WTC11 (cell line): ENCODE results near the gene DNAL4. TPM values are rescaled to one million over a fixed set of nuclear protein-coding genes. Genes with fewer than 3 reads are reported as not detected.

Experiments used
- ATAC-seq: fragments of 200-7000 bp; cut with Tn5 transposase; 2 replicates; pipeline ENCODE4 v1.10.0; 2021; ENCODE audit warnings: mild to moderate bottlenecking, moderate library complexity
- CTCF ChIA-PET: fragments of 300-600 bp; sonication (Branson Sonifier 250); formaldehyde crosslinking; loops from one replicate; lab custom pipeline; 2021; ENCODE audit warnings: antibody characterized with exemption; lab: Charles Lee
- POLR2A ChIA-PET: fragments of 350-600 bp; sonication (Branson Sonifier 250); formaldehyde crosslinking; loops from one replicate; lab custom pipeline; 2021; ENCODE audit warnings: antibody characterized with exemption; lab: Charles Lee
- DNase-seq: peaks from one replicate; pipeline ENCODE4 v3.0.0; 2021; ENCODE audit warnings: low spot score
- H3K27ac Mint-ChIP-seq: 2 replicates; pipeline ENCODE4 v1.8.0; 2021; ENCODE audit warnings: mixed read lengths
- H3K27me3 Mint-ChIP-seq: 2 replicates; pipeline ENCODE4 v1.8.0; 2021; ENCODE audit warnings: low read depth, mild to moderate bottlenecking, moderate library complexity, mixed read lengths
- H3K36me3 Mint-ChIP-seq: 2 replicates; pipeline ENCODE4 v1.8.0; 2021; ENCODE audit warnings: mixed read lengths
- H3K4me1 Mint-ChIP-seq: 2 replicates; pipeline ENCODE4 v1.8.0; 2022; ENCODE audit warnings: mixed read lengths
- H3K4me3 Mint-ChIP-seq: 2 replicates; pipeline ENCODE4 v1.8.0; 2021; ENCODE audit warnings: mild to moderate bottlenecking, moderate library complexity, mixed read lengths
- H3K9me3 Mint-ChIP-seq: 2 replicates; pipeline ENCODE4 v1.8.0; 2021; ENCODE audit warnings: mixed read lengths
- AR ChIP-seq: fragments of 250-450 bp; sonication (Bioruptor Pico); IDR thresholded peaks from 2 replicates; pipeline ENCODE4 v1.9.0; 2021; ENCODE audit warnings: mild to moderate bottlenecking
- ATF3 ChIP-seq: sonication (generic); formaldehyde crosslinking; conservative IDR thresholded peaks from 2 replicates; pipeline ENCODE4 v1.8.1; 2022; ENCODE audit warnings: mild to moderate bottlenecking, missing genetic modification reagents
- ATF6 ChIP-seq: sonication (generic); formaldehyde crosslinking; IDR thresholded peaks from 2 replicates; pipeline ENCODE4 v1.8.1; 2023; ENCODE audit warnings: mild to moderate bottlenecking, missing genetic modification reagents
- CREB1 ChIP-seq: sonication (generic); formaldehyde crosslinking; IDR thresholded peaks from 2 replicates; pipeline ENCODE4 v1.8.0; 2023; ENCODE audit warnings: mild to moderate bottlenecking, missing genetic modification reagents
- CTCF ChIP-seq: fragments of 200-600 bp; IDR thresholded peaks from 2 replicates; pipeline ENCODE4 v1.8.0; 2022; ENCODE audit warnings: antibody characterized with exemption
- E2F5 ChIP-seq: sonication (generic); formaldehyde crosslinking; IDR thresholded peaks from 2 replicates; pipeline ENCODE4 v1.8.1; 2022; ENCODE audit warnings: mild to moderate bottlenecking, moderate library complexity, missing genetic modification reagents
- ETV6 ChIP-seq: sonication (generic); formaldehyde crosslinking; IDR thresholded peaks from 2 replicates; pipeline ENCODE4 v1.8.1; 2022; ENCODE audit warnings: mild to moderate bottlenecking, missing genetic modification reagents
- GRHL2 ChIP-seq: fragments of 250-450 bp; sonication (Bioruptor Pico); IDR thresholded peaks from 2 replicates; pipeline ENCODE4 v1.8.0; 2022; ENCODE audit warnings: mild to moderate bottlenecking, moderate library complexity; ENCODE audit not compliant: insufficient replicate concordance, severe bottlenecking
- IRF2 ChIP-seq: sonication (generic); formaldehyde crosslinking; IDR thresholded peaks from 2 replicates; pipeline ENCODE4 v1.8.0; 2022; ENCODE audit warnings: low read depth, missing genetic modification reagents, borderline replicate concordance
- JAZF1 ChIP-seq: fragments of 250-450 bp; sonication (Bioruptor Pico); IDR thresholded peaks from 2 replicates; pipeline ENCODE4 v1.9.0; 2021; ENCODE audit warnings: moderate library complexity, mild to moderate bottlenecking, inconsistent platforms
- MLX ChIP-seq: sonication (generic); formaldehyde crosslinking; IDR thresholded peaks from 2 replicates; pipeline ENCODE4 v1.8.1; 2023; ENCODE audit warnings: mild to moderate bottlenecking, missing genetic modification reagents, moderate library complexity
- NFATC4 ChIP-seq: fragments of 250-450 bp; sonication (Bioruptor Pico); IDR thresholded peaks from 2 replicates; pipeline ENCODE4 v1.9.0; 2021; ENCODE audit warnings: mild to moderate bottlenecking
- PRDM15 ChIP-seq: sonication (generic); formaldehyde crosslinking; IDR thresholded peaks from 2 replicates; pipeline ENCODE4 v1.8.0; 2022; ENCODE audit warnings: missing genetic modification reagents
- ZBTB21 ChIP-seq: sonication (generic); formaldehyde crosslinking; IDR thresholded peaks from 2 replicates; pipeline ENCODE4 v1.8.1; 2023; ENCODE audit warnings: mild to moderate bottlenecking, missing genetic modification reagents, borderline replicate concordance
- ZNF425 ChIP-seq: fragments of 250-450 bp; sonication (Bioruptor Pico); conservative IDR thresholded peaks from 2 replicates; pipeline ENCODE4 v1.9.0; 2021; ENCODE audit warnings: mild to moderate bottlenecking
- ZNF512 ChIP-seq: sonication (generic); formaldehyde crosslinking; IDR thresholded peaks from 2 replicates; pipeline ENCODE4 v1.8.1; 2022; ENCODE audit warnings: missing genetic modification reagents, borderline replicate concordance
- total RNA-seq: library from RNA; stranded (reverse); gene quantifications from 3 replicates; pipeline ENCODE4 v1.2.3, GENCODE V29; 2021

Gene DNAL4
- total RNA-seq, 1 experiment from 2014 or later = 11.8 TPM

- no peaks in the 10 kb centered on the region for H3K9me3 Mint-ChIP-seq
- H3K4me3 Mint-ChIP-seq = peak overlapping the region; percentile 88
- TF ChIP-seq ZNF512 (CRISPR knock-in tag) (no peak), E2F5 (CRISPR knock-in tag) (no peak), NFATC4 (no peak), GRHL2 (CRISPR knock-in tag) (no peak), AR (CRISPR knock-in tag) (no peak), CTCF (no peak), ZBTB21 (CRISPR knock-in tag) (no peak), IRF2 (CRISPR knock-in tag) (no peak), ETV6 (CRISPR knock-in tag) (no peak), ATF3 (CRISPR knock-in tag) (no peak), JAZF1 (CRISPR knock-in tag) (no peak), MLX (CRISPR knock-in tag) (no peak), ZNF425 (CRISPR knock-in tag) (no peak), ATF6 (no peak), PRDM15 (CRISPR knock-in tag) (no peak), CREB1 (CRISPR knock-in tag) (no peak)
- ChIA-PET POLR2A (no interaction called here), CTCF (interaction anchor here (0.7 kb wide), 1 partner anchor 177 kb away, joined by 3 read pairs; no protein-coding TSS in a partner anchor)
- H3K27me3 Mint-ChIP-seq = peaks cover 27% of the 10 kb centered on the region
- ATAC-seq (no peak), DNase-seq (no peak)
- H3K36me3 Mint-ChIP-seq = no peaks in the 10 kb centered on the region
- H3K27ac Mint-ChIP-seq = peak overlapping the region; percentile 56; the same call in 1 of the 2 replicates
- H3K4me1 Mint-ChIP-seq = peaks cover 10% of the 10 kb centered on the region
Measured at GRCh38 chr22:38792833-38793232, 1.1 kb downstream of the DNAL4 start.
